Activated naive CD4-positive, alpha-beta T cell treated with anti-CD3 and anti-CD28 coated beads, Interleukin-2, amount 50 U/mL, for 24 hours (primary cell): ENCODE results near the gene NCKAP1.

Experiments used
- H3K27ac Mint-ChIP-seq: one replicate; pipeline ENCODE4 v1.8.0; 2021; ENCODE audit warnings: mild to moderate bottlenecking, mixed read lengths
- H3K27me3 Mint-ChIP-seq: one replicate; pipeline ENCODE4 v1.8.0; 2021; ENCODE audit warnings: mixed read lengths
- H3K36me3 Mint-ChIP-seq: one replicate; pipeline ENCODE4 v1.8.0; 2021; ENCODE audit warnings: mixed read lengths
- H3K4me1 Mint-ChIP-seq: one replicate; pipeline ENCODE4 v1.8.0; 2021; ENCODE audit warnings: mixed read lengths
- H3K4me3 Mint-ChIP-seq: one replicate; pipeline ENCODE4 v1.8.0; 2021; ENCODE audit warnings: mild to moderate bottlenecking, mixed read lengths
- H3K9me3 Mint-ChIP-seq: one replicate; pipeline ENCODE4 v1.8.0; 2021; ENCODE audit warnings: mixed read lengths

Gene NCKAP1

GRCh38 chr2:182952741-182953450, 85.4 kb downstream of the NCKAP1 start:
- Mint-ChIP-seq H3K9me3 (no peaks in the 10 kb centered on the region), H3K27ac (no peak overlapping the region), H3K4me3 (no peak overlapping the region), H3K27me3 (no peaks in the 10 kb centered on the region), H3K36me3 (peaks cover 18% of the 10 kb centered on the region), H3K4me1 (no peaks in the 10 kb centered on the region)

- Mint-ChIP-seq H3K4me1 (no peaks in the 10 kb centered on the region), H3K9me3 (no peaks in the 10 kb centered on the region), H3K27me3 (no peaks in the 10 kb centered on the region), H3K27ac (no peak overlapping the region), H3K4me3 (no peak overlapping the region), H3K36me3 (peaks cover 13% of the 10 kb centered on the region)
Measured at GRCh38 chr2:182951948-182952663, 86.2 kb downstream of the NCKAP1 start.

GRCh38 chr2:182950546-182950945, 87.7 kb downstream of the NCKAP1 start:
- H3K4me3 Mint-ChIP-seq = no peak overlapping the region
- H3K4me1 Mint-ChIP-seq = no peaks in the 10 kb centered on the region
- no peaks in the 10 kb centered on the region for H3K9me3 Mint-ChIP-seq
- no peak overlapping the region for H3K27ac Mint-ChIP-seq
- peaks cover 18% of the 10 kb centered on the region for H3K36me3 Mint-ChIP-seq
- no peaks in the 10 kb centered on the region for H3K27me3 Mint-ChIP-seq

GRCh38 chr2:182949572-182950189, 88.6 kb downstream of the NCKAP1 start:
- no peak overlapping the region for H3K4me3 Mint-ChIP-seq
- H3K27me3 Mint-ChIP-seq = no peaks in the 10 kb centered on the region
- no peaks in the 10 kb centered on the region for H3K4me1 Mint-ChIP-seq
- H3K27ac Mint-ChIP-seq = no peak overlapping the region
- peaks cover 18% of the 10 kb centered on the region for H3K36me3 Mint-ChIP-seq
- no peaks in the 10 kb centered on the region for H3K9me3 Mint-ChIP-seq

GRCh38 chr2:182949052-182949451, 89.2 kb downstream of the NCKAP1 start:
- H3K4me1 Mint-ChIP-seq = no peaks in the 10 kb centered on the region
- H3K36me3 Mint-ChIP-seq = peaks cover 14% of the 10 kb centered on the region
- H3K9me3 Mint-ChIP-seq = no peaks in the 10 kb centered on the region
- no peak overlapping the region for H3K4me3 Mint-ChIP-seq
- H3K27ac Mint-ChIP-seq = no peak overlapping the region
- H3K27me3 Mint-ChIP-seq = no peaks in the 10 kb centered on the region

GRCh38 chr2:182946958-182947369, 91.3 kb downstream of the NCKAP1 start:
- no peaks in the 10 kb centered on the region for H3K27me3 Mint-ChIP-seq
- H3K27ac Mint-ChIP-seq = no peak overlapping the region
- peaks cover 13% of the 10 kb centered on the region for H3K36me3 Mint-ChIP-seq
- H3K4me1 Mint-ChIP-seq = no peaks in the 10 kb centered on the region
- no peak overlapping the region for H3K4me3 Mint-ChIP-seq
- no peaks in the 10 kb centered on the region for H3K9me3 Mint-ChIP-seq

GRCh38 chr2:182943339-182943738, 94.9 kb downstream of the NCKAP1 start:
- Mint-ChIP-seq H3K4me1 (no peaks in the 10 kb centered on the region), H3K27ac (no peak overlapping the region), H3K4me3 (no peak overlapping the region), H3K27me3 (no peaks in the 10 kb centered on the region), H3K36me3 (peaks cover 22% of the 10 kb centered on the region), H3K9me3 (no peaks in the 10 kb centered on the region)

GRCh38 chr2:182942756-182943155, 95.5 kb downstream of the NCKAP1 start:
- H3K9me3 Mint-ChIP-seq = no peaks in the 10 kb centered on the region
- no peak overlapping the region for H3K27ac Mint-ChIP-seq
- H3K27me3 Mint-ChIP-seq = no peaks in the 10 kb centered on the region
- no peak overlapping the region for H3K4me3 Mint-ChIP-seq
- no peaks in the 10 kb centered on the region for H3K4me1 Mint-ChIP-seq
- H3K36me3 Mint-ChIP-seq = peaks cover 28% of the 10 kb centered on the region

- Mint-ChIP-seq H3K4me3 (no peak overlapping the region), H3K27me3 (no peaks in the 10 kb centered on the region), H3K4me1 (no peaks in the 10 kb centered on the region), H3K36me3 (peaks cover 29% of the 10 kb centered on the region), H3K27ac (no peak overlapping the region), H3K9me3 (no peaks in the 10 kb centered on the region)
Measured at GRCh38 chr2:182941919-182942318, 96.3 kb downstream of the NCKAP1 start.

GRCh38 chr2:182941121-182941722, 97.0 kb downstream of the NCKAP1 start:
- H3K27me3 Mint-ChIP-seq = no peaks in the 10 kb centered on the region
- H3K36me3 Mint-ChIP-seq = peaks cover 28% of the 10 kb centered on the region
- H3K4me1 Mint-ChIP-seq = no peaks in the 10 kb centered on the region
- H3K27ac Mint-ChIP-seq = no peak overlapping the region
- H3K4me3 Mint-ChIP-seq = no peak overlapping the region
- H3K9me3 Mint-ChIP-seq = no peaks in the 10 kb centered on the region

GRCh38 chr2:182937870-182938269, 100.4 kb downstream of the NCKAP1 start:
- no peaks in the 10 kb centered on the region for H3K4me1 Mint-ChIP-seq
- peaks cover 30% of the 10 kb centered on the region for H3K36me3 Mint-ChIP-seq
- no peak overlapping the region for H3K4me3 Mint-ChIP-seq

GRCh38 chr2:182933629-182934028, 104.6 kb downstream of the NCKAP1 start:
- Mint-ChIP-seq H3K27ac (no peak overlapping the region), H3K4me1 (no peaks in the 10 kb centered on the region), H3K4me3 (no peak overlapping the region), H3K27me3 (no peaks in the 10 kb centered on the region), H3K36me3 (peaks cover 25% of the 10 kb centered on the region), H3K9me3 (no peaks in the 10 kb centered on the region)

More at GRCh38 chr2:182937870-182938269, 100.4 kb downstream of the NCKAP1 start:
- no peak overlapping the region for H3K27ac Mint-ChIP-seq
- H3K27me3 Mint-ChIP-seq = no peaks in the 10 kb centered on the region
- no peaks in the 10 kb centered on the region for H3K9me3 Mint-ChIP-seq

- Mint-ChIP-seq H3K9me3 (no peaks in the 10 kb centered on the region), H3K27me3 (no peaks in the 10 kb centered on the region), H3K4me1 (no peaks in the 10 kb centered on the region), H3K36me3 (peaks cover 17% of the 10 kb centered on the region), H3K4me3 (no peak overlapping the region), H3K27ac (no peak overlapping the region)
Measured at GRCh38 chr2:182929972-182930371, 108.3 kb downstream of the NCKAP1 start.

GRCh38 chr2:182924306-182924705, 114.0 kb downstream of the NCKAP1 start:
- H3K9me3 Mint-ChIP-seq = no peaks in the 10 kb centered on the region
- no peak overlapping the region for H3K27ac Mint-ChIP-seq
- no peak overlapping the region for H3K4me3 Mint-ChIP-seq
- peaks cover 12% of the 10 kb centered on the region for H3K36me3 Mint-ChIP-seq
- H3K4me1 Mint-ChIP-seq = no peaks in the 10 kb centered on the region
- no peaks in the 10 kb centered on the region for H3K27me3 Mint-ChIP-seq

GRCh38 chr2:182921234-182921633, 117.0 kb downstream of the NCKAP1 start:
- H3K4me3 Mint-ChIP-seq = no peak overlapping the region
- no peaks in the 10 kb centered on the region for H3K4me1 Mint-ChIP-seq
- H3K27ac Mint-ChIP-seq = no peak overlapping the region
- H3K36me3 Mint-ChIP-seq = peaks cover 8% of the 10 kb centered on the region
- no peaks in the 10 kb centered on the region for H3K9me3 Mint-ChIP-seq
- H3K27me3 Mint-ChIP-seq = no peaks in the 10 kb centered on the region

- Mint-ChIP-seq H3K4me3 (no peak overlapping the region), H3K27ac (no peak overlapping the region), H3K27me3 (no peaks in the 10 kb centered on the region), H3K36me3 (peaks cover 6% of the 10 kb centered on the region), H3K4me1 (no peaks in the 10 kb centered on the region), H3K9me3 (no peaks in the 10 kb centered on the region)
Measured at GRCh38 chr2:182920631-182921056, 117.6 kb downstream of the NCKAP1 start.
